ENCODE results near the gene DSCAM.

DSCAM gene

DNA sequence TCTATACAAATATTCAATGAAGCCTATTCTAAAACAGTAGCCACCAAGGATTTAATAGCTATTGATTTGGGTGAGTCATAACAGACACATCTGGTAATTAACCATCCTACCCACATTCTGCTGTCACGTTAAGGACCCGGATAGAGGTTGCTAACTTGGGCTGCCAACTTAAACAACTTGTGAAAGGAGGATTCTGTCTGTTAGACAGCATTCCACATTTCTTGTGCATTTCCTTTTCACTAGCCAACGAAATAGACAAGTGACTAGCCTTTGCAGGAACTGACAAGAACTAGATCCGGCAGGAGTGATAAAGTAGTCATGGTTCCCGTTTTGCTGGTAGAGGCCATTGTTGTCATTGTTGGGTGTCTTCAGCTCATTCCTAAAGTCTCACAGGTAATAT lies 9.5 kb downstream of the DSCAM start:
- peak; percentile 51 for DNase-seq (ENCODE audit: low spot score)

DNA sequence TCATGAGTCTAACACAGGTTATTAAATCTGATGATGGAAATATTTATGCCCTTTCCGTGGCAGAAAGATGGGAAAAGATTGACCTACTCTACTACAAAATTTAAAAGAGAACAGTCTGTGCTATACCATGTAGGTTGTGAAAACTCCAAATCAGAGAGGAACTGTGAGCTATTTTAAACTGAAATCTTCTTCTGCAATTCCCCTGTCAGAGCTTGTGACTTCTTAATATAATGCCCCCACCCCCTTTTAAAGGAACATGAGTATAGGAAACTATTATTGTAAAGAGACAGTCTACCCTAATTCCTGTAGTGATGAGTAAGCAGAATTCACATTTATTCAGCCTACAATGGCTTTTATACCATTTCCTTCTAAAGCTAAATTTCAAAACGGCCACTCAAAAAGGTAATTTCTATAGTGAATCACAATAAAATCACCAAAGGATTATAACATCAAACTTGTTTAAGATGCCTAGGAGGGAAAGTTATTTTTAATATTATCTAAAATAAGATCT lies 11.7 kb downstream of the DSCAM start:
- no peak for DNase-seq (ENCODE audit: low spot score)

DNA sequence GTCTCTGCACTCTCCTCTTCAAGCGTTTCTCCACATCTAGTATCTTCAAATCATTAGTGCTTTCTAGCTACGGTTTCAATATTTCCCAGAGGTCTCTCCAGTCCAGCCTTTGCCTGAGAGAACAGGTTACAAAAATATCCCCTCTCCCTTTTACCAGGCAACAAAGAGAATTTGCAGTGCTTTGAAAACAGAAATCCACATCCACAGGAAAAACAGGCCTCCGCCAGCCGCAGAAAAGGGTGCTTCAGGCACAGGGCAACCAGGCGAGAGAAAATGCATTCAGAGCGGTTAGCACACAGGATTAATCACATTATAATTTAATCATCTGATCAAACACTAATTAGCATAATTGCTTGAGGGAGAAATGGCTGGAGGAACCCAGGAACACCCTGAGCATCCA lies 13.8 kb downstream of the DSCAM start:
- DNase-seq (ENCODE audit: low spot score), result no peak

DNA sequence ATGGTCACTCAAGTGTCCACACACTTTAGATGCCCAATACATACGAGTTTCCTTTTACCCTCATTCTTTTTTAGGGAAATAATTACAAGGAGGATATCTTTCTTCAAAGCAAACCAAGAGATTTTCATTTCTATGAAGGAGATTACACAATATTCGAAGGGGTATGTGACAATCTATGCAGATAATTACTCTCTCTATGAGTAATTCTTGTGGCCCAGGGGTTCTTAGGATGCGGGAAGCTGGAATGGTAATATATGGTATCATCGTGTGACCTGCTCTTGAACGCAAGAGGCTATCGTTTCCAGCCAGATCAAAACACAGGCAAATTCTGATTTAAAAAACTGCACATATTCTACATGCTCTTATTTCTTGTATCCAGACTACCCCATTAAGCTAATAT lies 14.6 kb downstream of the DSCAM start:
- no peak for DNase-seq (ENCODE audit: low spot score)

DNA sequence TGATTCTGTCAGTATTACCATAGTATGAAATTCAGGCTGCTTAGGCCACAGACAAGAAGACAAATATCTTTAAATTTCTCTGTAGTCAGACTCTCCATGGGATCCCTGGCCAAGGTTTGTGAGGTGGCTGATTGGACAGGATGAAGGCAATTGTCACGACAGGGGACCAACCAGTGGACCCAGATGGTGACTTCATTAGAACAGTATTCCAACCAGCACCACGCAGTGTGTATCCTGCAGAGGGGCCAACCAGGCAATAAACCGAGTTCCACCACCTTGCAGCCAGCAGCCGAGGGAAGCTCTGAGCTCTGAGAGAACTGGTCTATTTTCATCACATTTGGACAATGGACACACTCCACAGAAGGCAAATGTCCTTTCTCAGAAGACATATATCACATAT lies 16.1 kb downstream of the DSCAM start:
- DNase-seq (ENCODE audit: low spot score), result no peak

DNA sequence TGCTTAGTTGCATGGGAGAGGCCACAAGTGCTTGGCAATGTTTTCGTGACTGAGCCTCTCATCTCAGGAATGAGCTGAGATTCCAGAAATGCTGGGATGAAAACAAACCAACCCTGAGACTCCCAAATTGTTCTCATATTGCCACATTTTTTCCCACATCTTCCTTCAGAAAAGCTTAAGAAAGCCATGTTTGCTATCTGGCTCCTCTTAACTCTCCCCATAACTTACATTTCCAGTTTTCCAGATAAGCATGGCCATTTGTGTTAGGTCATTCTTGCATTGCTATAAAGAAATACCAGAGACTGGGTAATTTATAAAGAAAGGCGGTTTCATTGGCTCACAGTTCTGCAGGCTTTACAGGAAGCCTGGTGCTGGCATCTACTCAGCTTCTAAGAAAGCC lies 17.2 kb downstream of the DSCAM start:
- no peak for DNase-seq (ENCODE audit: low spot score)

DNA sequence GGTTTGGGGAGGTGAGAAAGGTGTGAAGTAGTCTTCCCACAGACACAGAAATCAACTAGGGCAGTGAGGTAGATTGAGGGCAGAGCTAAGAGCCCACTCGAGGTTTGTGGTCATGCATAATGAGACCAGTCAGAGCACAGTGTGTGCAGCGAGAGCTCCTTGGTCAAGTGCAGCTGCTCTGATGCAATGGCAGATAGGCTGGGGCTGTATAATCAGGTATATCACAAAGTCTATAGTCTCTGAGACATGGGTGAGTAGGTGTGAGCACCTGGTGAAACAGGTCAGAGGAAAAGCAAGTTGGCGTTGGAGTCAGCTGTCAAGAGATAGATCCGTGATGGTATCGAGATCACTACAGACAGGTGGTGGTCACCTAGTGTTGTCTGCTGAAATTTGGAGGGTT lies 17.6 kb downstream of the DSCAM start:
- DNase-seq (ENCODE audit: low spot score), result no peak

DNA sequence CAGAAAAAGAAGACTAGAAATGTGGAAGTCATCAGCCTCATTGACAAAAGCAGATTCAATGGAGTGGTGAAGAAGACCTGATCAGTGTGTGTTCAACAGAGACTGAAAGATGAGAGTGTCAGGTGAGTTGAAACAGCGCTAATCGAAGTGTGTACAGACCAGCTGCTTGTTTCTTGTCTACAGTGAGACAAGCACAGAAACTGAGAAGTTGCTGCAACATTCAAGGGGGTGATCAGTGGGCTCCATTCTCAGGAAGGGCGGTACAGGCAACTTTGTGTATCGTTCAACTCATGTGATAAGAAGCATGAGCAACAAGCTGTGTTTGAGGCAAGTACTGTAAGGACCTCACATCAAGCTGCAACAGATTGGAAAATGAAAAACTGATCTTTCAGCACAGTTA lies 19.4 kb downstream of the DSCAM start:
- DNase-seq (ENCODE audit: low spot score), result no peak

DNA sequence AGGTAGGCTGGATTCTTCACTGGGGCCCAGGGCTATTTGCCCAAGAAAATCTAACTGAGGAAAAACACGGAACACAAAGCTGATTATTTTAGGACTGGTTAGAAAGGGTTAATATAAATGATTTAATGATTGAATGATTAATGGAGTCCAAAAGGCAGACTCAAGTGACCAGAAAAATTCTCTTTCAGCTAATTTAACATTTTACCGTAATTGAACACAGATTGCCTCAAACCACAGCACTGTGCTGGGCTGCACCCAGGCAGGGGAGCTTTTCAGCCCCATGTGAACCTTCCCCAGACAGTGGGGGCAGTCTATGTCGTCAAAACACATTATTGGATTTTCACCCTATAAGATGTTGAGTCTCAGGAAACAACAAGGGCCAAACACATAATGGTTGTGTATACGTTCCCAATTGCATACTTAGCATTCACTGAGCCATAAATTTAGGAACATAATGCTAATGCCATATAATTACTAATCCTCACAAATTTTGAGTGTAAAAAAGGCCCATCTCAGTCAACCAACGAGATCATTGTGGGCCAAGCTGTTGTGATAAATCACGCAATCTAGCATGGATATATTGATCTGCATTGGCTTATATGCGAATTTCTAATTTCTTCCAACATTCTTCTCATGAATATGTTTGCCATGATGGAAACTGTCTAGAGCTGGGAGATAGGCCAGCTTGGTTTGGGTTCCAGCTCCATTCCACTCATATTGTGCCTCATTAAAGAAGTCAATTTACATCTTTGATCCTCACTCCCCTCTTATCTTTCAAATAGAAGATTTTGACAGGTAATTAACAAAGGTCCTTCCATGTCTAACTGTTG lies 27.7 kb downstream of the DSCAM start:
- no peak for DNase-seq (ENCODE audit: low spot score)

DNA sequence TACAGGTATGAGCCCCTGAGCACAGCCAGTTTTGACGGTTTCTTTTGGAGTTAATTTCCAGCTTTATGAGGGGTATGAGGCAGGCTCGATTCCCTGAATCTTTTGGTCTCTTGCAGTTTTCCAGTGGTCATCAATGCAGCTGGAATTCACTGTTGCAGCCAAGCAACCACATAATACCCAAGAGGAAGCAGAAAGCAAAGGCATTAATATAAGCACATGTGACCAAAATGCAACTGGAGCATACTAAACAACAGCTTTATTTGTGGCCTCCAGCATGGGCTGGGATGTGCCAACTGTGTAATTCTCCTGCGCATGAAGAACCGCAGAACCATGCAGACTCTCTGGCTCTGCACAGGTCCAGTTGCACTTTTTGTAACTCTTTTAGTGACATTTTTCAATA lies 33.0 kb downstream of the DSCAM start:
- no peak for DNase-seq (ENCODE audit: low spot score)

DNA sequence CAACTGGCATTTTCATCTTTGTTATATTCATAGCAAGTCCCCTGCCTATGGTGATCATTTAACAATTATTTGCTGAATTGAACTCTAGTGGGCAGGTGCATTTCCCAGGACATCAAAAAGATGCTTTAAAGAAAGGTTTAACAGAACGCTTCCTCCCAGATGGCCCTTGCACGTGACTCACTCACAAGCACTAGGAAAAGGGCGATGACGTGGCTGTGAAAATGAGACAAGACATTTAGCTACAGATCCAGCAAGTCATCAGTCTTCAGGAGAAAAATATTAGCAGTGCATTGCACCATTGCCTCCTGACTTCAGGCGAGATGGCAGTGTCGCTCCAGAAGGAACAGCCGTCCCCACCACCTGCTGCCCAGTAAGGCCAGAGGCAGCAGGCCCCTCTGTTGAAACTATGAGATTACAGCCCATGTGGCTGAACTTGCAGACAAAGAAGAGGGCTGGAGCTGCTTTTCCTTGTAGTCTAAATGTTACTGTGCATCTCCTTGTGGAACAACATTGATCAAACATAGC lies 37.2 kb downstream of the DSCAM start:
- DNase-seq (ENCODE audit: low spot score), result no peak

DNA sequence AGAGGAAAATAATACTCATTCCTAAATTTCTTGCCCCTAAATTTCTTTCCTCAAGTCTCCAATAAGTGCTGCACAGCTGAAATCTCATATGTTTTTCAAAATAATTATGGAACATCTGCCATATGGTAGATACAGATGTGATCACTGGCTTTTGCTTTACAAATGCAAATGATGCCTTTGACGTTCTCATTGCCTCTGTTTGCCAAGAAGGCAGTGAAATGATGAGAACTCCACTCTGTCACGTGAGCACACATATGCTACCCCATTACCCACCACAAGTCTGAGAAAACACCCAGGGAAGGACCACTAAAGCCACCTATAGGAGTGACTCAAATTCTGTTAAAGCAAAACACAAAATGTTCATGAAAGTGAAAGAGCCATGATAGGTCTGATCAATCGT lies 43.9 kb downstream of the DSCAM start:
- no peak for DNase-seq (ENCODE audit: low spot score)

DNA sequence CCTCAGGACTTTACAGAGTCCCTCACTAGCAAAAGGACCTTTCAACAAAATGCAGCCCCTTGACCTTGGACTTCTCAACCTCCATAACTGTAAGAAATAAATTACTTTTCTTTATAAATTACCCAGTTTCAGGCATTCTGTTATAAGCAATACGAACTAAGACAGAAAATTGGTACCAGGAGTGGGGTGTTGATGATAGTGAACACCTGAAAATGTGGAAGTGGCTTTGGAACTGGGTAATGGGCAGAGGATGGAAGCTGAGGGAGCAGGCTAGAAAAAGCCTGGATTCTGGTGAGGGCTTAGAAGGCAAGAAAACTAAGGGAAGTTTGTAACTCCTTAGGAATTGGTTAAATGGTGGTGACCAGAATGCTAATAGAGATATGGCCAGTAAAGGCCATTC lies 46.8 kb downstream of the DSCAM start:
- DNase-seq (ENCODE audit: low spot score), result no peak

DNA sequence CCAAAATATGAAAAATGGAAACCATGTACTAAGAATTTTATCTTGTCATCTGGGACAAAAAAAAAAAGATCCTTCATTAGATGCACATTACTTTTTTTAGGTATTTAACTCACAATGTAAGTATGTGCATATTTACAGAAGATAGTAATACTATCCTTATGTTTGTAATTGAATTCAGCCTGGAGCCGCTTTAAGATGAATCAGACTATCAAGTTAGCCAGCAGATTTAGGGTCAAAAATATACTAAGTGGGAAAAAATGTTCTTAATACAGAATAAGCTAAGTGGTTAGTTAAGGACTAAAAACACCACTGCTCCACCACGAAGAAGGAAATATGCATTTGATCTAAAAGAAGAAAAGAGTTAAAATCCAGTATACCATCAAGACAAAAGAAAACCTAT lies 49.1 kb downstream of the DSCAM start:
- DNase-seq (ENCODE audit: low spot score), result no peak

DNA sequence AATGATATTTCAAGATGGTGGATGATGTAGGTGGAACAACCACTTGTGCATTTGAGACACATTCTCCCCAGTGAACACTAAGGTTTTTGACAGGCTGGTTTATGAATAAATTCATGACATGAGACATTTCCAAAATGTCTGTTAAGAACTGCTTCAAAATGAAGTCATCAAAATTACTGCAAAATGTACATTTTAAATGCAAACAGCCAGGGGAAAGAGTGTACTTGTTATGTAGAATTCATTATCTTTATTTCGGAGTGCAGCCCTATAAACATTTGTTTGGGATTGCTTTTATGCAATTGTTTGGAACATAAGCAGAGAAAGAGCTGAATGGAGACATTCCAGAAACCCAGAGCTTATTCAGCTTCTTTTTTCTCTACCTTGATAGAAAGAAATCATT lies 49.5 kb downstream of the DSCAM start:
- DNase-seq (ENCODE audit: low spot score), result no peak

DNA sequence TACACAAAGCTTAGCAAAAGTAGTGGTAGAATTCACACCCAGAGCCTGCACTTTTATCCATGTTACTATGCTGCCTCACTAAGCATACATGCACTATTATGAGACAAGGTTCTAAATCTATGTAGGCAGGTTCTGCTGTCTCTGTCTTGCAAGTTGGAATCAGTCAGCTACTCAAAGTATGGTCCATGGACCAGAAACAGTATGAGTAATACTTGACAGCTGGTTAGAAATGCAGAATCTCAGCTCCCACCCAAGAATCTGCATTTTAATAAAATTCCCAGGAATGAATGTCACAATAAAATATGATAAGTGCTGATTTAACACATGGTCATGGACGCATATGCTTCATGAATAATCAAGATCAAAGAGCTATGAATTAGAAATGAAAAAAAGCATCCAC lies 50.5 kb downstream of the DSCAM start:
- no peak for DNase-seq (ENCODE audit: low spot score)

DNA sequence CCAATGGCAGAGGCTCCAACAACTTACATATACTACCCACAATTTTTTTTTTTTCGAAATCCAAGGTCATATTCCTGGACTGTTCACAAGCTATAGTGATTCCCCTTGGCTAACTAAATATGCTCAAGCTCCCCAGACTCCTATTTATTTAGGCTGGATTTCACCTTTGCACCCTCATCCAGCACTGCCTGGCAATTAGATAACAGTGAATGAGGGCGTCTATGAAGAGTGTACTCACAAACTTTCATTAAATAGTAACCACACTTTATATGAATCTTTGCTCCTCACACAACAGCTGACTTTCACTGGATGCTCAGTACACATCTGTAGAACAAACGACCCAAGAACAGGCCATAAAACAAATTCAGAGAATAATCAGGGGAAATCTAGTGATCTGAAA lies 51.6 kb downstream of the DSCAM start:
- DNase-seq (ENCODE audit: low spot score), result no peak

DNA sequence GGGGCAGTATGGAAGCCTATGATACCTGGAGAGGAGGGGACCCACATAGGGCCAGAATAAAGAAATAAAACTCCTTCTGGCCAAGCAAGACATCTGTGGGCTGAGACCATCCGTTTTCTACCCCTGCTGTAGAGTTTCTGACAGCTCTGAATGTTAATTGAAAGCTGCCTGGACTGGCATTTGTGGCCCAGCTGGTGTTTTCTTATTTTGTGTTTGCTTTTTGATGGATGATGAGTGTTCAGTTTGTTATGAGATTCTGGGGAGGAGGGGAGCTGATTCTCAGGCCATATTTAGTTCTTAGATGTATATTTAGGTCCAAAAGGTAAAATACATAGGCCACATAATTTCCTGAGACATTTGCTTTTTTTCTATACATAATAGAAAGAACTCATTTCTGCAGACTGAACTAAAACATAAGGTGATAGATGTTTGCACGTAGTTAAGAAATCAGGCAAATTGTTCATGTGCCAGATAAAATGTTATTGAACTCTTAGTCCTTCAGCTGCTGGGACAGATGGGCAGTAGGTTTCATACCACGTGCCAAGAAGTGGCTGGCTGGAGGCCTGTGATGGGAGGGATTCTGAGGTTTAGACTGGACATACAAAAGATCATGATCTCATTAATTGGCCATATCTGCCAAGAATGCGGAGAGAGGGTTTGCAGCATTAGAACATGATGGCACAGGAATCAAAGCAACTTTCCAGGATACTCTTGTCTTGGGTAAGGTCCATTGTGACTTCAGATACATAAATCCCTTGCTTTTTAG lies 54.1 kb downstream of the DSCAM start:
- DNase-seq (ENCODE audit: low spot score), result no peak

DNA sequence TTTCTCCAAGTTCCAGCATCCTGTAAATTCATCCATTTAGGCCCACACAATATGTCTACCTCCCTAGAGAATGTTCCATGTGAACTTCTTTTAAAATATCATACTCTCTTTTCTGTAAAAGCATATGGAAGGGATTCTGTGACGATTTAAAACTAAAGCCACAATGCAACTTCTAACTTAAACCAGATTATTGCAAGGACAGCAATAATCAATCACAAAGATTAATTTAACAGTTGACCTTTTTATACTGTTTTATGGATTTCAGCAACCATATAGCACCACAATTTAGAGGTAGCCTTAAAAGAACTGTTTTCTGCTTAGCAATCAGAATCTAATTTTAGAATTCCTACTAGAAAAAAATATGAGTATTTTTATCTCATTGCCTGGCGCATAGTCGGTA lies 58.3 kb downstream of the DSCAM start:
- no peak for DNase-seq (ENCODE audit: low spot score)

DNA sequence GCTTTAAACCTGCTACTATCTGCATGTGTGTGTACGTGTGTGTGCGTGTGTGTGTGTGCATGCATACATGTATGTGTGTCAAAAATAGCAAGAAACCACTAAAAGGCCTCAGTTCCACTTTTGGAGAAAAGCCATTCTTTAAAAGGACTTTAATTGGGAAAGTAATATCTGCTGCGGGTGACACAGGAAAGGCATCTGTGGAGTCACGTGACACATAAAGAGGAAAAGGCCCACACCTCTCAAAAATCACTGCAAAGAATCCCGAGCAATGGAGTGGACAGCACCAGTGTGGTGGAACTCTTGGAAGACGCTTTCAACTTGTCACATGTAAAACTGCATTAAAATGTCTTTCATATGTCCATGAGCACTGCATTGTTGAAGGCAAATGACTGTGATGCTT lies 63.6 kb downstream of the DSCAM start:
- DNase-seq (ENCODE audit: low spot score), result no peak

DNA sequence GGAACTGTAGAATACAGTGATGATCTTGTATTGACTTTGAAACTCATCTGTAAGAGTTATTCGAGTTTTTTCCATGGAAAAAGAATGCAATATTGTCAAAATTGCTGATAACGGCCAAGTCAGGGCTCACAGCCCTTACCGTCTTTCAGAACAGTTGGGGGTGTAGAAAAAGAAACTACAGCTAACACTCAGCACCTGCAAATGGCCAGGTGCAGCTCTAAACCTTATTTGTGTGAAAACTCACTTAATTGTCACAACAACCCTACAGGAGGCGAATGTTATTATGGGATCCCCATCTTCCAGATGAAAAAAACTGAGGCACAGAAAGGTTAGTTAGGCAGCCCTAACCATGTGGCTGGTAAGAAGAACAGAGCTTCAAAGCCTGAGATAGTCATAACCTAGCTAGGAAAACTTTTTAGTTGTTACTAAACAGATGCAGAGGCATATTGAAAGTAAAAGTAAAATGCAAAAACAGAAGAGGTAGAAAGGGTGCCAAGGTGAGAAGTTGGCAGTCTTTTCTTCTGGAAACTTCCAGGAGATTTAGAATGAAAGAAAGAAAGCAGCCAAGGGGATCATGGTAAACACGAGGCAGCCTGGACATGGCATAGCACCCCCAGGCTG lies 76.4 kb downstream of the DSCAM start:
- DNase-seq (ENCODE audit: low spot score), result no peak

DNA sequence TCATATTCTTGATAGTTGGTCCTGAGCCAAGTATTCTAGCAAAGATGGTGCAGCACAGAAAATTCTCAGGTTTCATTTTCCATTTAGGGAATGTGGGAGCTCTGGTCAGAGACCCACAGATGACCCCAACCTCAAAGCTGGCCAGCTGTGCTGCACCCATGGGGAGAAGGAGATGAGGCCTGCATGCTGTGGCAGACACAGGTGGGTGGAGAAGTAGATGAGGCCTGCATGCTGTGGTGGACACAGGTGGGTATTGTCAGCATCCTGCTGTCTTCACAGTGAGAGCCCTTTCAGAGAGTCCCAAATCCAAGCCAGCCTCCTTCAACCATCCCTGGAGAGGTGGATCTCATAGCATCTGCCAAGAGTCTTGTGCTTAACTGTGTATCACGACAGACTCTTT lies 77.7 kb downstream of the DSCAM start:
- no peak for DNase-seq (ENCODE audit: low spot score)

DNA sequence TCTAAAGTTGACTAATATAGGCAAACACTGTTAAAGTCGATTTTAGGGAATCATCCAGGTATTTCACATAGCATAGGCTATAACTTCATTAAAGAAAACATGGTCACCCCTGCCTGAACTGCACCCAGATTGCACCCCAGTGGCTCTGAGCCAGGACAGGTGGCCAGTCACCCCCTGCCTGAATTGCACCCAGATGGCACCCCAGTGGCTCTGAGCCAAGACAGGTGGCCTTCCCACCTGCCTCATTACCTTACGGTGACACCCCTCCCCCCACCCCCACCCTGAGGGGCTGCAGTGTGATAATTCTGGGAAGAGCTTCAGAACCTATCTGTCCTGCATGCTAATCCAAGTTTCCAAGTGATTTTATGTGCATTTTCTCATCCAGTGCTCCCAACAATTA lies 78.9 kb downstream of the DSCAM start:
- DNase-seq (ENCODE audit: low spot score), result no peak

All from kidney capillary endothelial cell (primary cell).